Kidney (tissue), 14 donors: ENCODE measurements around the gene CDC42EP3. TPM values are rescaled to one million over a fixed set of nuclear protein-coding genes. Genes with fewer than 3 reads are reported as not detected.

ENCODE experiments used
- DNase-seq, 5 donors: peaks; one replicate each; pipeline ENCODE4 v3.0.0-alpha.2; 2013 to 2020
- FAIRE-seq: peaks from 2 replicates; lab custom pipeline; 2012; peaks lifted over from hg19 to GRCh38; lab: Jason Lieb, UNC
- H3K27ac ChIP-seq, 2 donors: one replicate each; pipeline ENCODE4 v1.7.0; 2013; ENCODE audit warnings: low read depth in 2 of 2, low read length in 2 of 2, inconsistent platforms in 1 of 2
- H3K27me3 ChIP-seq: one replicate; pipeline ENCODE4 v1.7.1; 2013; ENCODE audit warnings: low read length, inconsistent platforms; ENCODE audit not compliant: control insufficient read depth, insufficient read depth
- H3K36me3 ChIP-seq, 3 donors: one replicate each; pipeline versions ENCODE4 v1.7.0 to v1.7.1; 2013; ENCODE audit warnings: low read length in 3 of 3, control low read depth in 1 of 3, inconsistent platforms in 1 of 3; ENCODE audit not compliant: insufficient read depth in 3 of 3, control insufficient read depth in 2 of 3
- H3K4me1 ChIP-seq, 3 donors: one replicate each; pipeline versions ENCODE4 v1.7.0 to v1.7.1; 2013; ENCODE audit warnings: low read length in 3 of 3, inconsistent platforms in 1 of 3, low read depth in 1 of 3; ENCODE audit not compliant: control insufficient read depth in 2 of 3, insufficient read depth in 2 of 3
- H3K4me3 ChIP-seq, 3 donors: one replicate each; pipeline versions ENCODE4 v1.7.0 to v1.8.1; 2013; ENCODE audit warnings: low read length in 3 of 3, control low read depth in 1 of 3, inconsistent platforms in 1 of 3
- H3K9ac ChIP-seq, 3 donors: one replicate each; pipeline versions ENCODE4 v1.7.0 to v1.7.1; 2013; ENCODE audit warnings: low read length in 3 of 3, control low read depth in 1 of 3, inconsistent platforms in 1 of 3
- H3K9me3 ChIP-seq, 3 donors: one replicate each; pipeline versions ENCODE4 v1.7.0 to v1.7.1; 2013; ENCODE audit warnings: low read length in 3 of 3, control low read depth in 1 of 3, inconsistent platforms in 1 of 3; ENCODE audit not compliant: control insufficient read depth in 2 of 3, insufficient read depth in 1 of 3
- intact Hi-C: fragments of 100-400 bp; cut with DNase I; formaldehyde crosslinking; loops from one replicate; pipeline ENCODE4 v1.11.1; 2022
- polyA plus RNA-seq: library from polyadenylated mRNA; stranded (reverse); fragments of 350-450 nt; fragmentation: Illumina TruSeq; extraction: RNeasy Lipid Tissue Mini Kit (QIAGEN cat#74804); gene quantifications from one replicate; pipeline ENCODE4 v1.2.3, GENCODE V29; 2014; ENCODE audit warnings: low read depth, low replicate concordance; ENCODE audit not compliant: insufficient read depth
- total RNA-seq: library from RNA; stranded (reverse); fragmentation: NEBNext Ultra II Directional; extraction: Animal tissue kit (Norgen Biotek cat#: 25700); gene quantifications from one replicate; pipeline ENCODE4 v1.2.1, GENCODE V29; 2021
- TF ChIP-seq, protein P1 (sequence below): IDR thresholded peaks from 3 replicates; pipeline ENCODE4 v1.5.1; 2012; ENCODE audit warnings: mild to moderate bottlenecking, moderate library complexity, borderline replicate concordance; ENCODE audit not compliant: insufficient read depth; ENCODE audit errors: extremely low read depth
- donor health status: control.
- donor health status: control.
- donor health status: control.
- donor health status: control.
- donor health status: control.
- donor health status: DM: yes; HTN: yes; CAD: no.
- donor health status: Normal renal cell carcinoma (clear cell type).

Gene CDC42EP3
- total and polyA plus RNA-seq, 2 donors from 2014 or later: 21.3 to 34.1 TPM

DNA sequence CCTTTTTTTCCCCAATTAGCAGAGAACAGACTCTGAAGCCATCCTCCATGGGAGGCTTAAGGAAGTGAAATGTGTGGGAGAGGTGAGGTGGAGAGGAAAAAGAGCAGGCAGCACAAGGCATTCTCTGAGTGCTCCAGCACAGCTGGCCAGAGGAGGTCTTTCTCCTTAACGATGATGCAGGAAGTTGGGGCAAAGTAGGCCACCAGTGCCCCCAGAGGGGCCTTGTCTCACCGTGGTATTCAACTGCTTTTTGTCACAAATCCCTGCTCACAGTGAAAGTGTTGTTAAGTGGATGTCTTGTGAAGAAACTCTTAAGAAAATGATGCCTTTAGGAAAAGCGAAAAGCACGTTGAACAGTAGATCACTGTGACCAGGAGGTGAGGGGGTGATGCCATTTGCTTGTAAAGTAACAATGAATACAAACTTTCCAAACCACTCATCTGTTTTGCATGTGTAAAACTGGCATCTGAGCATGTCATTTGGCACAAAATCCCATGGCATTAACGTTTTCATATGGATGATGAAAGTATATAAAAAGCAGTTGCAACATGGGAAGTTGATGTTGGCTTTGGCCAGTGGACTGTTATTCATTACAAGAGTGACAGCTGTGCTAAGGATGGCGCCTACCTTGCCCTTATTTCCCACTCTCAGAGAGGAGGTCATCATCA lies 49.2 kb upstream of the CDC42EP3 start:
- Histone ChIP-seq H3K9me3 (no peaks in the 10 kb centered on the region), H3K27me3 (no peaks in the 10 kb centered on the region), H3K4me1 (peaks cover 0 to 2% (median 0%) of the 10 kb centered on the region in 3 donors), H3K4me3 (no peak overlapping the region), H3K36me3 (no peaks in the 10 kb centered on the region), H3K27ac (no peak overlapping the region), H3K9ac (no peak overlapping the region)
- FAIRE-seq: no peak
- intact Hi-C loops: no loop called here
- TF ChIP-seq, protein P1, sequence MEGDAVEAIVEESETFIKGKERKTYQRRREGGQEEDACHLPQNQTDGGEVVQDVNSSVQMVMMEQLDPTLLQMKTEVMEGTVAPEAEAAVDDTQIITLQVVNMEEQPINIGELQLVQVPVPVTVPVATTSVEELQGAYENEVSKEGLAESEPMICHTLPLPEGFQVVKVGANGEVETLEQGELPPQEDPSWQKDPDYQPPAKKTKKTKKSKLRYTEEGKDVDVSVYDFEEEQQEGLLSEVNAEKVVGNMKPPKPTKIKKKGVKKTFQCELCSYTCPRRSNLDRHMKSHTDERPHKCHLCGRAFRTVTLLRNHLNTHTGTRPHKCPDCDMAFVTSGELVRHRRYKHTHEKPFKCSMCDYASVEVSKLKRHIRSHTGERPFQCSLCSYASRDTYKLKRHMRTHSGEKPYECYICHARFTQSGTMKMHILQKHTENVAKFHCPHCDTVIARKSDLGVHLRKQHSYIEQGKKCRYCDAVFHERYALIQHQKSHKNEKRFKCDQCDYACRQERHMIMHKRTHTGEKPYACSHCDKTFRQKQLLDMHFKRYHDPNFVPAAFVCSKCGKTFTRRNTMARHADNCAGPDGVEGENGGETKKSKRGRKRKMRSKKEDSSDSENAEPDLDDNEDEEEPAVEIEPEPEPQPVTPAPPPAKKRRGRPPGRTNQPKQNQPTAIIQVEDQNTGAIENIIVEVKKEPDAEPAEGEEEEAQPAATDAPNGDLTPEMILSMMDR: no peak
- no peak for DNase-seq

DNA sequence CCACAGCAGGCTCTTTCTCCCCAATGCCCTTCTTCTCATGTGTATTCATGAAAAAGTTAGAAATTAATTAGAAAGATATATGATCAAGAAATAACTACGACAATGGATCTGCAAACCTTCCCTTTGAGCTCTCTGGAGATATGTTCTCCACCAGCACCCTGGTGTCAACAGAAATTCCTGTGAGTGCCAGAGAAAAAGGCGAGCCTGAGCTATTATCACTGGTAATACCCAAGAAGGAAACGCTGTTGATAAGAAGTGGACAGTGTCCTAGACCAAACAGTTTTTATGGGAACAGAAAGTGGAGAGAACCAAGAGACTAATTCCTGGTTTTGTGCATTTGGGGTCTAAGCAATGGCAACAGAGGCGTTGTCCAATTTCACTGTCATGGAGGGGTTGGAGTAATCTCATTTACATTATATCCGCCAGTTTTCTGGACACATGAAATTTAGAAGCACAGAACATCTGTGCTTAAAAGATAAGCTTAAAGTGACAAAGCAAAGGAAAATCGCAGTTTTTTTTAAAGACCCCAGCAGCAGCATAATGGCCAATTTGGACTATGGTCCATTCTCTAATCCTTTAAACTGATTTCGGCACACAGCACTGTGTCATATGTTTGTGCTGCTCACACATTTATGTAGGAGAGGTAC lies 47.2 kb upstream of the CDC42EP3 start:
- H3K27ac ChIP-seq: no peak overlapping the region
- FAIRE-seq (no peak), DNase-seq (no peak)
- peaks cover 0 to 5% (median 0%) of the 10 kb centered on the region in 3 donors for H3K9me3 ChIP-seq
- H3K36me3 ChIP-seq: no peaks in the 10 kb centered on the region
- no peak overlapping the region for H3K4me3 ChIP-seq
- peaks cover 0 to 2% (median 0%) of the 10 kb centered on the region in 3 donors for H3K4me1 ChIP-seq
- TF ChIP-seq, protein P1: no peak
- H3K9ac ChIP-seq: no peak overlapping the region
- intact Hi-C loops: no loop called here
- H3K27me3 ChIP-seq: no peaks in the 10 kb centered on the region

DNA sequence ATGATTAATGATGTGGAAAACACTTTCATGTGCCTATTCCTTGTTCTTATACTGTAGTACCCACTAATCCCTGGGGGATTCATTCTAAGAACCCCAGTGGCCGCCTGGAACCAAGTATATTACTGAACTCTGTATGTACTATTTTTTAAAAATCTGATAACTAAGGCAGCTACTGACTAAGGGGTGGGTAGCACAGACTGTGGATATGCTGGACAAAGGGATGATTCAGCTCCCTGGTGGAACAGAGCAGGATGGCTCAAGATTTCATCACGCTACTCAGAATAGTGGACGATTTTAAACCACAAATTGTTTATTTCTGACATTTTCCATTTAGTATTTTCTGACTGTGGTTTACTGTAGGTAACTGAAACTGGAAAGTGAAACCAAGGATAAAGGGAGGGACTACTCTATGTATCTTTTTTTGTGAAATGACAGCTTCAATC lies 41.8 kb upstream of the CDC42EP3 start:
- intact Hi-C loops: no loop called here
- FAIRE-seq: no peak
- H3K36me3 ChIP-seq: no peaks in the 10 kb centered on the region

More for the DNA sequence above, 41.8 kb upstream of the CDC42EP3 start:
- Histone ChIP-seq H3K4me1 (no peaks in the 10 kb centered on the region), H3K27ac (no peak overlapping the region), H3K9ac (no peak overlapping the region), H3K27me3 (no peaks in the 10 kb centered on the region), H3K4me3 (no peak overlapping the region), H3K9me3 (peaks cover 0 to 5% (median 0%) of the 10 kb centered on the region in 3 donors)
- TF ChIP-seq, protein P1: no peak
- DNase-seq: no peak
